MV-4-11 (cell line): ENCODE measurements around the gene BBIP1.

Experiments used
- DNase-seq: peaks from one replicate; lab custom pipeline; 2025; lab: John Stamatoyannopoulos, UW

The BBIP1 gene, protein sequence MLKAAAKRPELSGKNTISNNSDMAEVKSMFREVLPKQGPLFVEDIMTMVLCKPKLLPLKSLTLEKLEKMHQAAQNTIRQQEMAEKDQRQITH

DNA sequence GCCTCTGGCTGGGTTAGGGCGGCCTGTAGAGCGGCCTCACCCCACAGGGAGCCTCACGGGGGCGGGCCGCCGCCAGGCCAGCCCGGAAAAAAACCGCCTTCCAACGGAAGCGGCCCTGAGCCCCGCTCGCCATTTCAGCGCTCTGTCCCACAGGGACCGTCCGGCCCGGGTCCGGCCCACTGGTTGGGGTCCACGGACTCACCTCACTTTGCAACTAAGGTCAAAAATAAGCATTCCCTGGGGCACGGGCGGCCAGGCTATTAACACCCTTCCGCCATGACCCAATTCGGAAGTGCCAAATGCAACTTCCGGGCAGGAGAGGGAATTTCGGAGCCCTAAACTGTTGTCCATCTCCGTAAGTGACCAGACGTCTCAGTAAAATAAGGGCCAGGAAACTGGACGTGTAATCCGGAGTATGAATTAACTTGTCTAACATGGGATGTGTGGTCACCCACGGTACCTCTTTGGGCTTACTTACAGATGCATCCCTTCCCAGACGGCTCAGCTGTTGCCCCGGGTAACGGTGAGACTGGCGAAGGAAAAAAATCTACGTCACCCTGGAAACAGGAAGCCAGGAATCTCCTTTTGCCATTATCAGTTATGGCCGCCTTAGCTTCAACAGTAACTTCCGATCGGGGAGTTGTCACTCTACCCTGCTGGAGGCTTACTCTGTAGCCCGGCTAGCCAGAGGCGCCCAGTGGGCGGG lies at the start of gene BBIP1:
Gene BBIP1 (minus strand): TSS at position 538 of the 706 bp plus-strand sequence. CDS start 1,023 bp downstream, outside the sequence.
- peak; percentile 100 for DNase-seq

DNA sequence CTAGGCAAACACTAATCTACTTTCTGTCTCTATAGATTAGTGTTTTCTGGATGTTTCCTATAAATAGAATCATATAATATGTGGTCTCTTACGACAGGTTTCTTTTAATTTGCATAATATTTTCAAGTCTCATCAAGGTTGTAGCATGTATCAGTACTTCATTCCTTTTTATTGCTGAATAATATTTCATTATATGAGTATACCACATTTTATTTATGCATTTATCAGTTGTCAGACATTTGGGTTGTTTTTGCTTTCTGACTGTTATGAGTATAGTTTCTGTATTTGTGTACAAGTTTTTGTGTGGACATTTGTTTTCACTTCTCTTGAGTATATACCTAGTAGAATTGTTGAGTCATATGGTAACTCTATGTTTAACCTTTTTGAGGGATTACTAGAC lies 48.7 kb upstream of the BBIP1 start:
- no peak for DNase-seq

DNA sequence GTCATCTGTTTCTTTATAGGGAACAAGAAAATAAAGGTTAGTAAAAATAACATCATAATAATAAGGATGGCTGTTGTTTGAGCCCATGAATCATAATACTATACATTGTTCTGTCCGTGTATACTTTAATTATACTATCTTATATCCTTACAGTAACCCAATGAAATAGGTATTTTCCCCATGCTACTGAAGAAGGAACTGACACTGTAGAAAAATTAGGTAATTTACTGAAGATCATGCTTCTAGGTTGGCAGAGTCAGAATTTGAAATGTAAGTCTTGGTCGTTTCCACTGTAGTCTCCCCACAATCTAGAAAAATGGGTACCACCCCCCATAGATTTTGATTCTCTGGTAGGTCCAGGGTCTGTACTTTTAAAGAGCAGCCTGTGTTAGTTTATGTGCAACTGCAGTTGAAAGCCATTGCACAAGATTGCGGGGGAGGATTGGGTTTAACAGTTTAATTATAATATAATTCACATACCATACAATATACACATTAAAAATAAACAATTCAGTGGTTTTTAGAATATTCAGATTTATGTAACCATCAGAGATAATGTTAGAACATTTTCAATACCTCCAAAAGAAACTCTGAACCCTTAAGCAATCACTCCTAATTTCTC lies 48.1 kb upstream of the BBIP1 start:
- DNase-seq, result no peak

DNA sequence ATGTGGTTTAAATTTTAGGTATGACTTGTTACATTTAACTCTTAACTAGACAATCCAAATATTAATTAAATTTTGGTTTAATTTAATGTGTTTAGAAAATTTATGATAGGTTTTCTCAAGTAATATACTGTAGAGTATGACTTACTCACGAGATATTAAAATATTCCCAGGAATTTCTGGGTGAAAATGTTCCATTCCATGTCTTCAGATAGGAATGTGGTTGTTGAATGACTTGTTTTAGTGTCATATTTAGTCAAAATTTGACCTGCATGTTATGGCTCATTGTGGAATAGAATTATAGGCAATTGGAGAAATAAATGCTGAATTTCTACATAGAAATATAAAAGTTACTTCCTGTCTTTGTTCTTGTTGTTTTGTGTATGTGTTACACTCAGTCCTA lies 47.2 kb upstream of the BBIP1 start:
- no peak for DNase-seq

DNA sequence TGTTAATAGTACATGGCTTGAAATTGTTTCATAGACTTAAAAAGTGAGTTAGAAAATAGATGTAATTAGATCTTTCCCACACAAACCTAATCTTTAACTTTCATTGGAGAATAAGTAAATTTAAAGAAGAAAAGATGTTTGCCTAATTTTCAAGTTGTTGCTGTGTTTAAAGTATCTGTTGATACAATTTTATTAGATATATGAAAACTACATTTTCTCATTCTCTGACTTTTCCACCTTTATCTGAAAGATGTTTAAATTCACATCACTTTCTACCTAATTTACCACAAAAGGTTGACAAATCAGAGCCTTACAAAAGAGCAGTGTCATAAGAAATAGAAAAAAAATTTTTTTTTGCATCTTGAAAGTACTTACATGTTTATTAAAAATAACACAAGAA lies 46.2 kb upstream of the BBIP1 start:
- no peak for DNase-seq

DNA sequence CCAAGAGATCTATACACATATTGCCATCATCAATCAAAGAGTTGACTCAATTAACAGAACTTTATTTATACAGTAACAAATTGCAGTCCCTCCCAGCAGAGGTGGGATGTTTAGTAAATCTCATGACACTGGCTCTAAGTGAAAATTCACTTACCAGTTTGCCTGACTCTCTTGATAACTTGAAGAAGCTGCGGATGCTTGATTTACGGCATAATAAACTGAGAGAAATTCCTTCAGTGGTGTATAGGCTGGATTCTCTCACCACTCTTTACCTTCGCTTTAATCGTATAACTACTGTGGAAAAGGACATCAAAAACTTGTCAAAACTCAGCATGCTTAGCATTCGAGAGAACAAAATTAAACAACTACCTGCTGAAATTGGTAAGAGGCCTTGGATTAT lies 45.7 kb upstream of the BBIP1 start:
- no peak for DNase-seq

DNA sequence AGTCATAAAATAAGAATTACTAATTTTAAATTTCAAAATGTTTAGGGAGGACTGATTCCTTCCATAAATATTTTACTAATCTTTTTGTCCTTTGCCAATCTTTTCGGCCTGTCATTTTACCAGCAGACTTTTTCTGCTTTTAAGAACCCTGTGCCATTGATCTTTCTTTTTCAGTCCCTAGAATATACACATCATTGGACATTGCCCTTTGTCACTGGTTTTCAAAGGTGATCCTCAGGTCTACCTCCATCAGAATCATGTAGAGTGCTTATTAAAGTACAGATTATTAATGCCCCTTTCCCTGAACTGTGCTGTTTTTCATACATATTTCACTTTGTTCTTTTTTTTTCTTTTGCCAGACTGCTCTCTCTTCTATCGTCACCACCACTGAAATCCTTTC lies 44.2 kb upstream of the BBIP1 start:
- DNase-seq, result no peak

DNA sequence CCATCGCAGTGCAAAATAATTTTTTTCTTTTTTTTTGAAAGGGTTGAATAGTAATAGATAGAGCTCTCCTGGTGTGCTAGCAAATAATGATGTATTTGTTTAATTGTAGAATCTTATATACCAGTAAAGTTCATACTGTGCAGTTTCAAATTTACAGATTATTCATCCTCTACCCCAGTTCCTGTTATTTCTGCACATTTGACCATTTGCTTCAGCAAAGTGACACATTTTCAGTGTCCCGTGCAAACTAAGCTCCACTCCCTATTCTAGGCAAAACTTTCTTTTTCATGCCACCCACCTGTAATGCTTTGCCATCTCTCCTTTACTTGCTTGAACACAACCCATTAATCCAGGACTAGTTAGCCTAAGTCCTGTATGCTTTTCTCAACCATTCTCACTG lies 43.5 kb upstream of the BBIP1 start:
- no peak for DNase-seq

DNA sequence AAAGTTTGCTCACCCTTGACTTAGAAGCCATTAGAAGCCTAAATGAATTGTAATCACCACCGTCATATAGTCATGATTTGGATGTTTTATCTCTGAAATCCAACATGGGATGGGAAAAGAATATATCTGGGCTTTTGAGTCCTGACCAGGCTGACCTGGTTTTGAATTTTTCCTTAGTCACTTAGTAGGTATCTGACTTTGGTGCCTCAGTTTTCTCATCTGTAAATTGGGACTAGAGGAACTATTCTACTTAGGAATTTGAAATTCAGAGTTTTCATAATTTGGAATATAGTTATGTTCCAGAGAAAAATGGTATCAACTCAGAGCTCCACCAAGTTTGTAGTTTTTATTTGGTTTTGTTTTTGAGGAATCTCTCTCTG lies 41.3 kb upstream of the BBIP1 start:
- no peak for DNase-seq

DNA sequence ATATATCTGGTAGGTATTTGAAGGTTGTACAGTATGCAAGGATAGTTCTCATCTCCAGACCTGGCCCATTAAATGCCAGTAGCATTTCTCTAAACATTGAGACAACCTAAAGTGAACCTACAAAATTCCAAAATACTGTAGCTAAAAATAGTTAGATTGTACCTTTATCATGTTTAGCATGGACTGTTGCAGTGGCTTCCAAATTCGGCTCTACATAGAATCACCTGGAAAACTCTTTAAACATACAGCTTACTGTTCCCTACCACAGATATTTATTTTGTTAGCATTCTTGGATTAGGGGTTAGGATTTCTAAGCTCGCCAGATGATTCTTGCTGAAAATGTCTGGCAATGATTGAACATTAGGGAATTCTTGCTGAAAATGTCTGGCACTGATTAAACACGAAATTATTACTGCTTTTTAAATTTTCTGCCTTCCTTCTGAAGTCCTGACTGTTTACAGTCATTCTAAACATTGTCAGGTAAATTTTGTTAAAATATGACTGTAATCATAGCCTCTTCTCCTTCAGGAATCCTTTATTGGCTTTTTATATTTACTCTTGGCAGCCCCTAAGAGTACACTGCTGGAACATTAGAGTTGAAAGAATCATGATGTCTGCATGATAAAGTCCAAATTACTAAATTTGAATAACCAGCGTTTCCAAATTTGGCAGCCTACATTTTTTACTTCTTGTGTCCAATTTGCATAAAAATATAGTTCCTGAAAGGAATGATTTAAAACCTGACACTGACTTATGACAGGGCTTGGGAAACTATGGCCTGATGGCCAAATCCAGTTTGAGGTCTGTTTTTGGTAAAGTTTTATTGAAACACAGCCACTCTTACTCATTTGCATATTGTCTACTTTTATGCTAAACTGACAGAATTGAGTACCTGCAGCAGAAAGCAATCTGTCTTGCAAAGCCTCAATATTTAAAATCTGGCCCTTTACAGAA lies 40.7 kb upstream of the BBIP1 start:
- no peak for DNase-seq

DNA sequence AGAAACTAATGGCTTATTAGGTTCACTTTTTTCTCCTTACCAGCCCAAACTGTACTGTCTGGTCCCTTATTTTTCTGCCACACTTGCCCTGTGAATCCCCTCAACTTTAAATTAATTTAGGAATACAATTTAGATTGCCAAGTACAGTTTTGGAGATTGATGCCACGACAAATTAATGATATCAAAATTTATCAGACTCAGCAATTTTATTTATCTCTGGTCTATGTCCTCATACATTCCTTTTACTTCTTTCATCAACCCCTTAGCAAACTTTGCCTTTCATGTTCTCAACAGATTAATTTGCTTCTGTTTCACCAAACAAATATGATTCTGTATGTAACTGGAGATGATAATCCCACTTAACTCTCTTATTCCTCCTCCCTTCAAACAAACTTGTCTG lies 38.6 kb upstream of the BBIP1 start:
- DNase-seq, result no peak

DNA sequence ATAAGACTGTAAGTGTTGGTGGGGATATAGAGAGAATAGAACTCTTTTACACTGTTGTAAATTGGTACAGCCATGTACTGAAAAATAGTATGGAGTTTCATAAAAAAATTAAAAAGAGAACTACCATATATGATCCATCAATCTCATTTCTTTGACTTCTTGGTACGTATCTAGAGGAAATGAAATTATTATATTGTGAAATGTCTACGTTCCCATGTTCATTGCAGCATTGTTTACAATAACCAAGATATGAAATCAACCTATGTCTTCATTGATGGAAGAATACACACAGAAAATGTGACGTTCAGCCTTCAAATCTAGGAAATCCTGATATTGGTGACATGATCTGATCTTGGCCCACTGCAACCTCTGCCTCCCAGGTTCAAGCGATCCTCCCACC lies 32.4 kb upstream of the BBIP1 start:
- no peak for DNase-seq

DNA sequence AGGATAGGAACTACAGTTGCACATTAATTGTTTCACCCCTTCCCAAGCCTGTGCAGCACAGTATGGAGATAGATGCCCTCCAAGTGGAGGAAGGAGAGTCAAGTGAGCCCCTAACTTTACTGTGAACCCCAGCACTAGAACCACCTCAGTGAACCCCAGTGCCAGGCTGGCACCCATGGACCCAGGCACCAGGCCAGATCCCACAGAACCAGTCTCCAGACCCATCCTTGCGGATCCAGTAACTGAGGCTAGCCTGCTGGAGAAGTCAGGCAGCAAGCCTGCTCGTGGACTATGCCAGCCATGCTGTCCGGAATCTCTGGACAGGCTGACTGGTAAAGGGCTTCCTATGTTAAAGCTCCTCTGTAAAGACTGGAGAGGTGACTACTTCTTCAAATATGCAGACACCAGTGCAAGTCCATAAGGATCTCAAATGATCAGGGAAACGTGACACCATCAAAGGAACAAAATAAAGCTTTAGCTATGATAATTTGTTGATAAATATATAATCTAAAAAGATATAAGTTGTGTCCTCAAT lies 28.1 kb upstream of the BBIP1 start:
- DNase-seq, result no peak

DNA sequence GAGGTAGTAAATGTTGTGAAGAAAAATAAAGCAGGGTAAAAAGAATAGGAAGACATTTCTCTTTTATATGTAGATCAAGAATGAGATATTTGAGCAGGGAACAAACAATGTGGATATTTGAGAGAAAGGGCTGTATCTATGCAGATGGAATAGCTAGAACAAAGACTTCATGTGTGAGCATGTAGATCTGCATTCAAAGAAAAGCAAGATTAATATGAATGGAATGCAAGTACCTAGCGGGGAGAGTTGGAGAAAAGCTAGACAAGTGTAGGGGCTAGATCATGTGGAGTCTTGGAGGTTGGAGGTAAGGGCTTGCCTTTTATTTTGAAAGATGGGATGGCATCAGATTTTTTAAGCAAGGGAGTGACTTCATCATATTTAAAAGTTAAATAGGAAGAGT lies 27.5 kb upstream of the BBIP1 start:
- DNase-seq, result no peak

DNA sequence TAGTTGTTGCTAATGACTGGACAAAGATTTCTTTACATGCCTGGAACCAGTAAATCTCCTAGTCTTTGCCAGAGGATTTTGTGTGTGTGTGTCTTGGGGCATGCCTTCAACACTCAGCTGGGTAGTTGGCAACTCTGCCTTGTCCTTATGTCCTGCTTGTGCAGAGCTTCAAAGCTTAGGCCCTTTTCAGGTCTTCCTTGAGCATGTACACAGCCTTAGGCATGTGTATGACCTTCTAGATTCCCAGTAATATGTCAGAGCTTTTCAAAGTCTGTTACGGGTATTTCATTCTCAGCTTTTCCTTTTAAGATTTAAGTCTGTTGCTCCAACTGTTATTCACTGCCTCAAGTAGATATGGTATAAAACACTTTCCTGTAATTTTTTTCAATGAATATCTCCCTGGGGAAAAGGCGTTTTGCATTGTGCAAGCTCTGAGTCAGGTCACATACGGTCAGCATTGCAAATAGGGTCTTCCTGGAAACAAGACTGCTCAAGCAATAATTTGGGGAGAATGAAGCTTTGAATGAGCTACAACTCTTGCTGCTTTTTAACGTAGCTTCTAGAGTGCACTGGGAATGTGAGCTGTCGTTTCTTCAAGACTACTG lies 25.9 kb upstream of the BBIP1 start:
- peak; percentile 58 for DNase-seq

DNA sequence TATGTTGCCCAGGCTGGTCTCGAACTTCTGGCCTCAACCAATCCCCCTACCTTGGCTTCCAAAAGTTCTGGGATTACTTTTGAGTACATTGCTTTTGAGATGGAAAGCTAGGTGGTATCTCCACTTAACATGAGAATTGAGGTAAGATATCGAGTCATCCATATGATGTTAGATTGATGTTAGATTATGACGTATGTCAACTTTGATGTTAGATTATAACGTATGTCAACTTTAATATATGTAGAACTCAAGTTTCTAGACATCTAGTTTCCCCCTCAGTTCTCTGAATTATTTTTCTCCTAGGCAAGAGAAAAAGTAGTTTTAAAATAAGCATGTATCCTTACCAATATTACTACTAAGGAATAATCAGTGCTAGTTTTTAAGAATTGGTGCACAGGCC lies 20.4 kb upstream of the BBIP1 start:
- DNase-seq, result no peak

DNA sequence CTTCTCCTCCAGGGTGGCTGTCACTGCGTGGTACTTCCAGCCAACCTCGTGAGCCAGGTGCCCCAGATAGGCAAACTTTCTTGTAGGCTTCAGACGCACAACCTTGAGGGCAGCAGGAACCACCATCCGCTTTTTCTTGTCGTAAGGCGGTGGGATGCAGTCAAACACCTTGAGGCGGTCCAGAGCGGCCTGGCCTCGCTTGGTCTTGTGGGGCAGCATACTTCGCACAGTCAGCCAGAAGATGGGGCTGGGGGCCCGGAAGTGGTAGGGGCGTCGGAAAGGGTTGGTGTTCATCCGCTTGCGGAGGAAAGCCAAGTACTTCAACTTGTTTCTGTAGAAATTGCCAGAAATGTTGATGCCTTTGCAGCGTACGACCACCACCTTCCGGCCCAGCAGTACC lies 17.8 kb upstream of the BBIP1 start:
- no peak for DNase-seq

DNA sequence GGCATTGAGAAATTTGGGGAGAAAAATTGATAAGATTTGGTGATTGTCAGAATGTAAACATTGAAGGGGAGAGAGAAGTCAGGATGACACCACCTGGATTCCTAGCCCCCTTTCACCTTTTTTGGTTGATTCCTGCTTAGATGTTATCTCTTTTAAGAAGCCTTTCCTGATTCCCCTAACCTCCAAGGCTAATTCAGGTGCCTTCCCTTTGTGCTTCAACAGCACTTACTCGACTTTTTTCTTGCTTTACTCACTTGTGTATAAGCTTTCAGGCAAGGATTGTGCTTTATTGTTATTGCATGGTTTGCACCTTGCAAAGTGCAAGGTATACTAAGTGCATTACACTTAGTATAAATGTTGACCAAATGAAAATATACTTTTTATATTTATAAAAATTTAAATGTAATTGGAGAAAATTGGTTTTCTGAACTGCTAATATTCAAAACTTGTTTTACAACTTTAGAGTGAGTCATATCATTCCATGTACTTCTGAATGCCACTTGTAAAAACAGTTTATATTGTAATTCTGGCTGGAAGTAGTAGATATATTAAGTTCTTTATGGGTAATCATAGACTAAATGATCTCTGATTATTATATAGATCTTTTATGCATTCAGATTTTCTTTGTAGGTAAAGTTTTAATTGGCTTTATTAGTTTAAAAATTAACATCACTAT lies 13.7 kb upstream of the BBIP1 start:
- DNase-seq, result no peak

DNA sequence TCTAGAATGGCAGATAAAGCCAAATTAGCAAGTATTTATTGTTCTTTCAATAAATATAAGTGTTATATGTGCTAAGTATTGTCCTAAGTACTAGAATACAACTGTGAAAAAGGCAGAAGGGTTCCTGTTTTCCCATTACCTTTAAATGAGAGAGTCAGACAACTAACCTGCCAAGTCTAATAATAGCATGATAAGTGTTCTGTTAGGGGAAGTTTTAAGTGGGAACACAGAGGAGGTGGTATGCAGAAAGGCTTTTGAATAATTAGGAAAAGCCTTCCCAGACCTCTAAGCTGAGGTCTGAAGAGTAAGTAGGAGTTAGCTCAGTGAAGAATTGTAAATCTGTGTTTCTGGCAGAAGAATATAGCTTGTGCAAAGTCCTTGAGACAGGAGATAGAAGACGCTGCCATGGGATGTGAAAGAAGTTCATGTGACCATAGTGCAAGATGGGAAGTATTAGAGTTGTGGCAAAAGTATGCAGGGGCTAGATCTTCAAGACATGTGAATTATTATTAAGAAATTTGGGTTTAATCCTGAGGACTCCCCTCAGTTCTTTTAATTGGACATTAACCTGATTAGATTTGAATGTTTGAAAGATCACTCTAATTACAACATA lies 12.9 kb upstream of the BBIP1 start:
- no peak for DNase-seq

DNA sequence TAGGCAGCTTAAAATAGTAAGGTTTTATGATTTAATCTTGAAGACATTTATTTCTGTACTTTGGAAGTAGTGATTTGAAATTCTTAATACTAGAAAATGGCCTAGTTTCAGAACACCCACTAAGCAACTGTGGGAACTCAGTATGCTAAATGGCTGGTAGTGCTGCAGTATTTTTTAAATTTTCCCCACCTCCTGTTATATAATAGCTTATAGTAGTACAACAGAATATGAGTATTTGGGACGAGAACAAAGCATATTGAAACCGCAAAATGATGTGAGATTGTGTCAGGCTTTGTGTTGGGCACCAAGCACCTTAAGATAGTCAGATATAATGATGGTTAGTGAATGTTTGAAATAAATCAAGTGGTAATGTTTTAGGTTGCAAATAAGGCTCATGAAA lies 8.5 kb upstream of the BBIP1 start:
- DNase-seq, result no peak

DNA sequence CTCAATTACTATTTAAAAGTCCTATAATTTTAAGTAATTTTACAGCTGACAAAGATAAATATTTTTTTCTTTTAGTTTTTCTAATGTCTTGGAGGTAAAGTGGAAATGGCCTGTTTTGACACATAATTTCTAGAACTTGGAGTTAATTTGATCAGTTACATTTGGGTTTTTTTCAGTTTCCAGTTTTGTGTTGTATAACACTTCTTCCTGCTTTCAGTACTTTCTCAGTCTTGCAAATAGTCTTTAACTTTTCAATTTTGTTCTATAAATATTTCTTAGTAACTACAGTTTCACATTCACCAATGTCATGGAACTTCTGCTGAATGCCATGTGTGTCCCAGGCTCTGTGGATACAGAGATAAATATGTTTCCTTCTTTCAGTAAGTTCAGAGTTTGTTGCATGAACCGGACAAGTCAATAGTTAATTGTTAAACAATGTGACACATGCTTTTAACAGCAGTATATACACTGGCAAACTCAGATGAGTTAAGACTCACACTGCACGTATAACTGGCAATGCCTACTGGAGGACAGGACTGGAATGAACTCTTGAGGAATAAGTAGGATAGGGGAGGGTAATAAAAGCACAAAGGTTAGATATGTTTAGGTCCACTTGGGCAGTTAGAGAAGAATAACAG lies 5.0 kb upstream of the BBIP1 start:
- DNase-seq, result peak; percentile 39
